SU-DHL-6 (cell line): ENCODE data around the gene LRRC74A.

ENCODE experiments used
- H2AFZ ChIP-seq: fragments of 200-600 bp; sonication (generic); 2 replicates; pipeline ENCODE4 v1.6.1; 2014; ENCODE audit warnings: low read depth, mild to moderate bottlenecking, moderate library complexity, mixed read lengths, antibody characterized with exemption, low read length; ENCODE audit not compliant: severe bottlenecking
- H3F3A ChIP-seq: fragments of 200-600 bp; shearing (Covaris generic); 2 replicates; pipeline ENCODE4 v1.6.0; 2016; ENCODE audit warnings: antibody characterized with exemption, mild to moderate bottlenecking; ENCODE audit not compliant: insufficient read depth
- H3K27ac ChIP-seq: fragments of 200-600 bp; sonication (generic); 2 replicates; pipeline ENCODE4 v1.5.1; 2016; ENCODE audit warnings: low read depth, mild to moderate bottlenecking, low read length, moderate library complexity, mixed read lengths
- H3K27me3 ChIP-seq: fragments of 200-600 bp; sonication (generic), shearing (Covaris generic); 2 replicates; pipeline ENCODE4 v1.6.0; 2014; ENCODE audit warnings: mild to moderate bottlenecking, low read length
- H3K36me3 ChIP-seq: fragments of 200-600 bp; sonication (generic); 2 replicates; pipeline ENCODE4 v1.6.1; 2014; ENCODE audit warnings: mild to moderate bottlenecking, low read length, mixed read lengths
- H3K4me2 ChIP-seq: fragments of 300-600, 200-600 bp; shearing (Covaris generic), sonication (generic); 2 replicates; pipeline ENCODE4 v1.6.0; 2014; ENCODE audit warnings: low read length, low read depth, mild to moderate bottlenecking; ENCODE audit not compliant: poor library complexity, severe bottlenecking
- H3K4me3 ChIP-seq: fragments of 200-600 bp; sonication (generic); 2 replicates; pipeline ENCODE4 v1.5.1; 2014; ENCODE audit warnings: antibody characterized with exemption, low read length, mild to moderate bottlenecking, mixed read lengths; ENCODE audit not compliant: insufficient read depth, poor library complexity, severe bottlenecking
- H3K79me2 ChIP-seq: fragments of 200-600 bp; sonication (generic); 2 replicates; pipeline ENCODE4 v1.6.1; 2014; ENCODE audit warnings: mild to moderate bottlenecking, low read length, moderate library complexity; ENCODE audit not compliant: insufficient read depth
- H3K9ac ChIP-seq: fragments of 200-600 bp; sonication (generic); 2 replicates; pipeline ENCODE4 v1.7.0; 2014; ENCODE audit warnings: mild to moderate bottlenecking, low read length
- H3K9me2 ChIP-seq: fragments of 200-600 bp; sonication (generic); replicated peaks from 2 replicates; pipeline ENCODE4 v1.6.1; 2014; ENCODE audit warnings: low read length; ENCODE audit not compliant: insufficient read depth
- H3K9me3 ChIP-seq: fragments of 200-600 bp; sonication (generic); 2 replicates; pipeline ENCODE4 v1.6.1; 2014; ENCODE audit warnings: low read length, mixed read lengths; ENCODE audit not compliant: insufficient read depth
- H4K20me1 ChIP-seq: fragments of 200-600 bp; sonication (generic); 2 replicates; pipeline ENCODE4 v1.6.1; 2014; ENCODE audit warnings: low read depth, mild to moderate bottlenecking, antibody characterized with exemption, low read length, moderate library complexity, mixed read lengths
- CTCF ChIP-seq: fragments of 200-600 bp; sonication (generic); IDR thresholded peaks from one replicate; pipeline ENCODE4 v1.5.1; 2017; ENCODE audit warnings: antibody characterized with exemption, mild to moderate bottlenecking, low read length, moderate library complexity; ENCODE audit not compliant: insufficient read depth, poor library complexity, severe bottlenecking
- EZH2phosphoT487 ChIP-seq: fragments of 200-600 bp; sonication (generic), shearing (Covaris generic); conservative IDR thresholded peaks from 2 replicates; pipeline ENCODE4 v1.6.1; 2018; ENCODE audit warnings: mild to moderate bottlenecking, antibody characterized with exemption, low read length, moderate library complexity, mixed read lengths

The LRRC74A gene

GRCh38 chr14:76880449-76880848, 54.2 kb downstream of the LRRC74A start:
- no peak overlapping the region for H2AFZ ChIP-seq
- H3K79me2 ChIP-seq: no peaks in the 10 kb centered on the region
- H3F3A ChIP-seq: no peaks in the 10 kb centered on the region
- H4K20me1 ChIP-seq: no peaks in the 10 kb centered on the region
- H3K4me3 ChIP-seq: no peak overlapping the region
- H3K9me3 ChIP-seq: no peaks in the 10 kb centered on the region
- no peaks in the 10 kb centered on the region for H3K27me3 ChIP-seq
- no peaks in the 10 kb centered on the region for H3K9me2 ChIP-seq
- H3K36me3 ChIP-seq: no peaks in the 10 kb centered on the region
- no peak overlapping the region for H3K4me2 ChIP-seq
- H3K27ac ChIP-seq: no peak overlapping the region
- H3K9ac ChIP-seq: no peak overlapping the region
- TF ChIP-seq CTCF: no peak
- no peak for TF ChIP-seq EZH2phosphoT487

GRCh38 chr14:76881348-76881747, 55.1 kb downstream of the LRRC74A start:
- no peaks in the 10 kb centered on the region for H3K9me2 ChIP-seq
- no peak overlapping the region for H2AFZ ChIP-seq
- H3K27ac ChIP-seq: no peak overlapping the region
- no peaks in the 10 kb centered on the region for H3K79me2 ChIP-seq
- H3K9ac ChIP-seq: no peak overlapping the region
- H4K20me1 ChIP-seq: no peaks in the 10 kb centered on the region
- no peaks in the 10 kb centered on the region for H3K27me3 ChIP-seq
- no peak for TF ChIP-seq CTCF
- no peak for TF ChIP-seq EZH2phosphoT487
- H3K9me3 ChIP-seq: no peaks in the 10 kb centered on the region
- H3K4me3 ChIP-seq: no peak overlapping the region
- no peaks in the 10 kb centered on the region for H3F3A ChIP-seq
- H3K36me3 ChIP-seq: no peaks in the 10 kb centered on the region
- H3K4me2 ChIP-seq: no peak overlapping the region

GRCh38 chr14:76882651-76883050, 56.4 kb downstream of the LRRC74A start:
- Histone ChIP-seq H3K9ac (no peak overlapping the region), H3K27me3 (no peaks in the 10 kb centered on the region), H2AFZ (no peak overlapping the region), H3F3A (no peaks in the 10 kb centered on the region), H3K36me3 (no peaks in the 10 kb centered on the region), H3K9me3 (no peaks in the 10 kb centered on the region), H4K20me1 (no peaks in the 10 kb centered on the region), H3K4me2 (no peak overlapping the region), H3K79me2 (no peaks in the 10 kb centered on the region), H3K27ac (no peak overlapping the region), H3K9me2 (no peaks in the 10 kb centered on the region), H3K4me3 (no peak overlapping the region)
- TF ChIP-seq CTCF: no peak
- TF ChIP-seq EZH2phosphoT487: no peak
